Activated T-cell treated with anti-CD3 and anti-CD28 coated beads for 24 hours (primary cell): ENCODE data around the gene CCDC107.
"Not testable (repeated sequence)": the region's sequence is repeated elsewhere in the genome, so short reads cannot be mapped to it uniquely, and the experiment has no call there.

ENCODE experiments used
- DNase-seq: peaks from one replicate; pipeline ENCODE4 v3.0.0-alpha.2; 2020; ENCODE audit warnings: low read depth

The CCDC107 gene

GRCh38 chr9:35637427-35637955 is 20.6 kb upstream of the CCDC107 start:
- DNase-seq: not testable (repeated sequence)

- DNase-seq: not testable (repeated sequence)
These were observed 19.3 kb upstream of the CCDC107 start for GRCh38 chr9:35638751-35639150.

- DNase-seq: not testable (repeated sequence)
These were observed 18.9 kb upstream of the CCDC107 start for GRCh38 chr9:35639225-35639624.

GRCh38 chr9:35639631-35640030 is 18.5 kb upstream of the CCDC107 start:
- no peak for DNase-seq

DNA sequence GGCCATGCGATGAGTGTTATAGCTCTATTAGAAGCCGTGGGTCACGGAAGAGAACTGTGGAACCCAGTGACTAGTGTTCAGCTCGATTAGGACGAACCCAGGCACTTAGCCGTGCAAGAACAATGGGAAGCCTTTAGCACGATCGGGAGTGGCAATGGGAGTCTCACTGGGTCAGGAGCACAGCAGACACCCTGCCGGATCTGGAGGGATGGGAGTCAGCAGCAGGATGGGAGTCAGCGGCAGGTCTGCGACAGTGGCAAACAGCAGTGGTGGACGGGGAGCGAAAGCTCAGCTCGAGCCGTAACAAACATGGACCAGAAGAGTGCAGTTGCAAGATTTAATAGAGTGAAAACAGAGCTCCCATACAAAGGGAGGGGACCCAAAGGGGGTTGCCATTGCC is 17.7 kb upstream of the CCDC107 start:
- DNase-seq: not testable (repeated sequence)

DNA sequence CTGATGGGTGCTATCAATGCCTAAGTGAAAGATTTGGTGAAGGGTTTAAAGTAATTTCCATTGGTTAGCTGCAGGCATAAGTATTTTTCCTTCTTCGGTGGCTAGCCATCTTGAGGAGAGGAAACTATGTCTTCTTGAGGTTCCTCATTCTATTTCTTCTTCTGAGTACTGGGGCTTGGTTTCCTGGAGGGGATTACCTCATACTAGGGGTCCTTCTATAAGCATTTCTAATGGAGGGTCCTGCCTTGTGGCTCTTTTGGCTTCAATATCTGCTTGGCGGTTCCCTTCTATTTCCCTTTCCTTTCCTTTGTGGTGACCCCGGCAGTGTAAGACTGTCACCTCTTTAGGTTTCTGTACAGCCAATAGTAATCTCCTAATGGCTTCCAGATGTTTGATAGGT is 16.6 kb upstream of the CCDC107 start:
- DNase-seq: not testable (repeated sequence)

GRCh38 chr9:35643046-35643445 is 15.0 kb upstream of the CCDC107 start:
- DNase-seq: no peak

DNA sequence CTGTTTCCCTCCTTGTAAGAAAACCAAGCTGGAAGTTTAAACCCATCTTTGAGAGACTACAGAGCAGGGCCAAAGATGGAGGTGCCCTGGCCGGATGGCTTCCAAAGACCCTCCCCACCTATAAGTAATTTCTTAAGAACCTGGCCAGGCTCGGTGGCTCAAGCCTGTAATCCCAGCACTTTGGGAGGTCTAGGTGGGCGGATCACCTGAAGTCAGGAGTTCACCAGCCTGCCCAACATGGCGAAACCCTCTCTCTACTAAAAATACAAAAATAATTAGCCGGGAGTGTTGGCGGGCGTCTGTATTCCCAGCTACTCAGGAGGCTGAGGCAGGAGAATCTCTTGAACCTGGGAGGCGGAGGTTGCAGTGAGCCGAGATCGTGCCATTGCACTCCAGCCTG is 12.4 kb upstream of the CCDC107 start:
- not testable (repeated sequence) for DNase-seq

DNA sequence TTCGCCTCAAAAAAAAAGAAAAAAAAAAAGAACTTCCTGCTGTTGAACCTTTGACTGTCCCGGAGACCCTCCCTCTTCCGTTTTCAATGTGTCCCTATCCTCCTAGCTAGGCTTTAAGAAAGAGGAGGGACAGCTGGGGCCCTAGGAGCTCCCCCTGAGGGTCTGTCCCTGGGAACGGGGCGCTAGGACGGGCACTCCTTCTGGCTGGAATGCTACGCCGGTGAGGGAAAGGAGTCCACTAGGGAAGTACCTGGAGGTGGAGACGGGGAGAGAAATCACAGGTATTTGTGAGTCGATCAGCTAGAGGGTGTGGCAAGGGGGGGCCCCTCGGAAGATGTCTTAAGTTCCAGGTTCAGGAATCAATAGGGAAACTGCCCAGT is 11.9 kb upstream of the CCDC107 start:
- no peak for DNase-seq

- DNase-seq: peak; percentile 87
These were observed 11.4 kb upstream of the CCDC107 start for GRCh38 chr9:35646533-35647265.

GRCh38 chr9:35649431-35650340 is 8.4 kb upstream of the CCDC107 start:
- no peak for DNase-seq

- no peak for DNase-seq
These were observed 7.5 kb upstream of the CCDC107 start, which contains the start of gene SIT1 for GRCh38 chr9:35650341-35651158. Gene SIT1, minus strand, starts transcription at chr9:35650931. Its CDS starts 78 bp downstream, at chr9:35650853.

DNA sequence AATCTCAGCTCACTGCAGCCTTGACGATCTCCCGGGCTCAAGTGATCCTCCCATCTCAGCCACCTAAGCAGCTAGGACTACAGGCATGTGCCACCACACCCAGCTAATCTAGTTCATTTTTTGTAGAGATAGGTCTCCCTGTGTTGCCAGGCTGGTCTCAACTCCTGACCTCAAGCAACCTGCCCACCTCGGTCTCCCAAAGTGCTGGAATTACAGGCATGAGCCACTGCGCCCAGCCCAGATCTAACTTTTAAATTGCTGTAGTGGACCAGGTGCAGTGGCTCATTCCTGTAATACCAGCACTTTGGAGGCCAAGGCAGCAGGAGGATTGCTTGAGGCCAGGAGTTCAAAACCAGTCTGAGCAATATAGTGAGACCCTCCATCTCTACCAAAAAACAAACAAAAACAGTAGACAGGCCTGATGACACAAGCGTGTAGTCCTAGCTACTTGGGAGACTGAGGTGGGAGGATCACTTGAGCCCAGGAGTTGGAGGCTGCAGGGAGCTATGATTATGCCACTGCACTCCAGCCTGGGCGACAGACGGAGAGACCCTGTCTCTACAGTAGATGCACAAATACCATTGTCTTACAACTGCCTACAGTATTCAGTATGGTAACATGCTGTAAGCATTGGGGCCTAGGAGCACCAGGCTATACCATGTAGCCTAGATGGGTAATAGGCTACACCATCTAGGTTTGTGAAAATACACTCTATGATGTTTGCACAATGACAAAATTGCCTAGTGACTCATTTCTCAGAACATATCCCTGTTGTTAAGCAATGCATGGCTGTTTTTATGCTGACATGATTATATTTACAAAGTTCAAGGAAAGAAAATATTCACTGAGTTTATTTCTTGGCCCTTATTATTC is 5.9 kb upstream of the CCDC107 start:
- no peak for DNase-seq

DNA sequence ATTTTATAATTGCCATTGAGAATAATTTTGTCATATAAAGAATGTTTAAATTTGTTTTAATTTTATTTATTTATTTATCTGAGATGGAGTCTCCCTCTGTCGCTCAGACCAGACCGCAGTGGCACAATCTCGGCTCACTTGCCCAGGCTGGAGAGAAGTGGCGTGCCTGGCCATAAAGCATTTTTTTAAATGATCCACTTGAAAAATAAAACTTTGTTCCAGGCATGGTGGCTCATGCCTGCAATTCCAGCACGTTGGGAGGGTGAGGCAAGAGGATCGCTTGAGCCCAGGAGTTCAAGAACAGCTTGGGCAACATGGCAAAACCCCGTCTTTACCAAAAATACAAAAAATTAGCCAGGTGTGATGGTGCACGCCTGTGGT is 5.3 kb upstream of the CCDC107 start:
- no peak for DNase-seq

GRCh38 chr9:35653611-35654010 is 4.5 kb upstream of the CCDC107 start:
- DNase-seq: no peak

DNA sequence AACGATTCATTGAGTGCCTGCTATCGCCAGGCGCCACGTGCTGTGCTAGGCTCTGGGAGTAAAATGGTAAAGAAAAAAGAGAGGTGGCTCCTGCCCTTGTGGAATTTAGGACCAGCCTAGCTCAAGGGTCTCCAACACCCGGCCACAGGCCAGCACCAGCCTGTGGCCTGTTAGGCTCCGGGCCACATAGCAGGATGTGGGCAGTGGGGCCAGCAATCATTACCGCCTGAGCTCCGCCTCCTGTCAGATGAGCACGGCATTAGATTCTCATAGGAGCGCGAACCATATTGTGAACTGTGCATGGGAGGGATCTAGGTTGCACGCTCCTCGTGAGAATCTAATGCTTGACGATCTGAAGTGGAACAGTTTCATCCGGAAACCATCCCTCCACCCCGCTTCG is 1.7 kb upstream of the CCDC107 start:
- no peak for DNase-seq

- DNase-seq: no peak
These were observed 1.1 kb upstream of the CCDC107 start for GRCh38 chr9:35656831-35657545.

DNA sequence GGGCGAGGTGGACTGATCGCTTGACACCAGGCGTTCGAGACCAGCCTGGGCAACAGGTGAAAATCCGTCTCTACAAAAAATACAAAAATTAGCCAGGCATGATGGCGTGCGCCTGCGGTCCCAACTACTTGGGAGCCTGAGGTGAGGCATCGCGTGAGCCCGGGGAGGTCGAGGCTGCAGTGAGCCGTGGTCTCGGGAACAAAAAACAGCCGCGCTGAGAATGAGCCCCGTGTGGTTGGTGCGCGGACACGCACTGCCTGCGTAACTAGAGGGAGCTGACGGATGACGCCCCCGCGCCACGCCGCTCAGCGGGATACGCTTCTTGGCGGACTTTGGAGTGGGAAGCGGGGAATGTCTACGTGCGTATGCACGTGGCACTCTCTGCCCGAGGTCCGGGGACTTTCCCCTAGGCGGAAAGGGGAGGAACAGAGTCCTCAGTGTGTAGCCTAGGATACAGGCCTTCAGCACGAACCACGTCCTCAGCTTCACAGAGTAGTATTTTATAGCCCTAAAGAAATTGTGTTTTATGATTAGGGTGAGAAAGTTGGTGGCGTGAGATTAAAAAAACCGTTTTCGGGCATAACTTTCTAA is 451 bp upstream of the CCDC107 start, which contains the start of gene RMRP:
Gene RMRP, minus strand, starts transcription at position 474 of the 591 bp plus-strand sequence.
- DNase-seq: peak; percentile 94

GRCh38 chr9:35658968-35659220 is 802 bp downstream of the CCDC107 start:
- DNase-seq: no peak

DNA sequence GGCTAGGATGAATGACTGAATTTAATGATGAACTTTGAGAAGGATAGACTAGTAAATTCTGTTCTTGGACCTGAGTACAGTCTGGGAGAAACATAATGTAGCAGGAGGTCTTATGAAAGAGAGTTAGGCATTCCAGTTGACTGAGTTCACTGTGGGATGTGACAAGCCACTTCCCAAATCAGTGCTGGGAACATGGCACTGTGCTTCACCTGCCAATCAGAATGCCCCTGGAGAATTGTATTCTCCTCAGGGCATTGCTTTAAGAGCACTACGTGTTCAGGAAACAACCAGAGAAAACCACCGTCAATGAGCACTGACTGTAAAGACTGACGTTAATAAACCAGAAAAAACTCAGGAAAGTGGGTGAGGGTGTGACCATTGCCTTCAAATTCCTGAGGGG is 1.2 kb downstream of the CCDC107 start:
- no peak for DNase-seq
